Spleen (tissue), 7 donors: ENCODE results near the gene KCNMB2.

Source experiments
- POLR2AphosphoS5 ChIP-seq, 3 donors: sonication (generic); formaldehyde crosslinking; IDR thresholded peaks; one replicate each; pipeline ENCODE4 v1.5.1; 2017; ENCODE audit warnings: antibody characterized with exemption in 3 of 3
- TF ChIP-seq, protein P1 (sequence below), 11 experiments: fragments of 200-600 bp in 7 of 11; fragments of 450-650 bp in 4 of 11; sonication (generic) in 4 of 11; IDR thresholded peaks in 8 of 11; conservative IDR thresholded peaks in 3 of 11; 1 replicate in 7 of 11; 2 replicates in 4 of 11; pipeline versions ENCODE4 v1.4.0 to v1.8.0; 2016 to 2021; ENCODE audit warnings: antibody characterized with exemption in 11 of 11, inconsistent platforms in 4 of 11, mild to moderate bottlenecking in 1 of 11
- donor health status: DM: no; HTN: no; CAD: no; lungs with moderate emphysema.
- donor health status: DM: no; HTN: no; CAD: no.
- donor health status: DM: no; HTN: no; CAD: no.

DNA sequence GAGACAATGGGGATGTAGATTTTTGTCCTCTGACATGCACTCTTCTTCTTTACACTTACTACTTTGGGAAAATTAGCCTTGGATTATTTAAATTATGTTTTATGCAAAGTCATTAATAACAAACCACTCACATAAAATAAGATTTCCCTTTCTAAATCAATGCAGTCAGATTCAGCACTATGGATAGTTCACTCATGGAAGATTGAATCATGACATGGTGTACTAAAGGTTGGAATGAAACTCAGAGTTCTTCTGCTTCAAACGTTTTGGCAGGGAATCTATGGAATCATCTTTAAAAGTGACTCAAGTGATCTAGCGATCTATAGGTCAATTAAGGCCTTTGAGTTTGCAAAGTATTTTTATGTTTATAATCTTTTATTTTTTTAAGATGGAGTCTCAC lies 154.3 kb downstream of the KCNMB2 start:
- no peak for TF ChIP-seq POLR2AphosphoS5 (IDR thresholded peaks at IDR 0.05)
- TF ChIP-seq, protein P1, sequence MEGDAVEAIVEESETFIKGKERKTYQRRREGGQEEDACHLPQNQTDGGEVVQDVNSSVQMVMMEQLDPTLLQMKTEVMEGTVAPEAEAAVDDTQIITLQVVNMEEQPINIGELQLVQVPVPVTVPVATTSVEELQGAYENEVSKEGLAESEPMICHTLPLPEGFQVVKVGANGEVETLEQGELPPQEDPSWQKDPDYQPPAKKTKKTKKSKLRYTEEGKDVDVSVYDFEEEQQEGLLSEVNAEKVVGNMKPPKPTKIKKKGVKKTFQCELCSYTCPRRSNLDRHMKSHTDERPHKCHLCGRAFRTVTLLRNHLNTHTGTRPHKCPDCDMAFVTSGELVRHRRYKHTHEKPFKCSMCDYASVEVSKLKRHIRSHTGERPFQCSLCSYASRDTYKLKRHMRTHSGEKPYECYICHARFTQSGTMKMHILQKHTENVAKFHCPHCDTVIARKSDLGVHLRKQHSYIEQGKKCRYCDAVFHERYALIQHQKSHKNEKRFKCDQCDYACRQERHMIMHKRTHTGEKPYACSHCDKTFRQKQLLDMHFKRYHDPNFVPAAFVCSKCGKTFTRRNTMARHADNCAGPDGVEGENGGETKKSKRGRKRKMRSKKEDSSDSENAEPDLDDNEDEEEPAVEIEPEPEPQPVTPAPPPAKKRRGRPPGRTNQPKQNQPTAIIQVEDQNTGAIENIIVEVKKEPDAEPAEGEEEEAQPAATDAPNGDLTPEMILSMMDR (IDR thresholded peaks at IDR 0.05 in 8 of 11, conservative IDR thresholded peaks at IDR 0.05 in 3 of 11): no peak
